ENCODE measurements around the gene TBC1D19. TPM values are rescaled to one million over a fixed set of nuclear protein-coding genes. Genes with fewer than 3 reads are reported as not detected.

The TBC1D19 gene
- total and polyA plus RNA-seq, 2 experiments from 2014 or later, result 7.9 to 21.9 TPM

GRCh38 chr4:26594371-26594770 is 10.5 kb downstream of the TBC1D19 start:
- H4K20me1 ChIP-seq (ENCODE audit: insufficient read depth, poor library complexity, severe bottlenecking), result no peaks in the 10 kb centered on the region
- H3K36me3 ChIP-seq (replicated peaks; ENCODE audit: insufficient read depth, low read depth), result no peaks in the 10 kb centered on the region
- no peaks in the 10 kb centered on the region for H3K27me3 ChIP-seq
- WGBS (ENCODE audit: low lambda C conversion rate, missing lambda C conversion rate), result 72% methylated on average over 5 of the region's 5 CpGs
- H3K79me2 ChIP-seq, result peaks cover 16% of the 10 kb centered on the region
- TF ChIP-seq EZH2phosphoT487 (IDR thresholded peaks at IDR 0.05; ENCODE audit: low read depth, severe bottlenecking, unreplicated experiment), result no peak
- TF ChIP-seq CTCF (IDR thresholded peaks at IDR 0.05; ENCODE audit: poor library complexity), result no peak
- no peak for TF ChIP-seq EZH2 (IDR thresholded peaks at IDR 0.05; ENCODE audit: borderline replicate concordance)
- no peaks in the 10 kb centered on the region for H3K4me1 ChIP-seq (ENCODE audit: insufficient read depth)
- no peaks in the 10 kb centered on the region for H3K9me3 ChIP-seq (ENCODE audit: low read depth)
- no peak overlapping the region for H3K4me2 ChIP-seq
- no peak for DNase-seq (ENCODE audit: low spot score)
- no peak overlapping the region for H3K4me3 ChIP-seq
- H3K9me2 ChIP-seq (replicated peaks; ENCODE audit: insufficient read depth), result no peaks in the 10 kb centered on the region
- H2AFZ ChIP-seq, result no peak overlapping the region
- no peak overlapping the region for H3K27ac ChIP-seq

DNA sequence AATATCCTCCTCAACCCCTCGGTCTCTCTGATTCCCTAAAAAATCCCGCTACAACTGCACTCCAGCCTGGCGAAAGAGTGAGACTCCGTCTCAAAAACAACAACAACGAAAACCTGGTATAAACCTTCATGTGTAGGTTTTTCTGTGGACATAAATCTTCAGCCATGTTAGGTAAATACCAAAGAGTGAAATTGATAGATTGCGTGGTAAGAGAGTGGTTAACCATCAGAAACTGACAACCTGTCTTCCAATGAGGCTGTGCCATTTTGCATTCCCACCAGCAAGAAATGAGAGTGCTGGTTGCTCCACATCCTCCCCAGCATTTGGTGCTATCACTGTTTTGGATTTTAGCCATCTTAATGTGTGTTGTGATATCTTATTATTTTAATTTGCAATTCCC is 10.9 kb downstream of the TBC1D19 start:
- Histone ChIP-seq H3K79me2 (peaks cover 15% of the 10 kb centered on the region), H3K27me3 (no peaks in the 10 kb centered on the region), H2AFZ (no peak overlapping the region), H3K36me3 (replicated peaks; ENCODE audit: insufficient read depth, low read depth) (no peaks in the 10 kb centered on the region), H3K4me2 (no peak overlapping the region), H3K4me1 (ENCODE audit: insufficient read depth) (no peaks in the 10 kb centered on the region), H3K9me3 (ENCODE audit: low read depth) (no peaks in the 10 kb centered on the region), H4K20me1 (ENCODE audit: insufficient read depth, poor library complexity, severe bottlenecking) (no peaks in the 10 kb centered on the region), H3K4me3 (no peak overlapping the region), H3K27ac (no peak overlapping the region), H3K9me2 (replicated peaks; ENCODE audit: insufficient read depth) (no peaks in the 10 kb centered on the region)
- WGBS (ENCODE audit: low lambda C conversion rate, missing lambda C conversion rate), result 97% methylated on average over 6 of the region's 6 CpGs
- no peak for DNase-seq (ENCODE audit: low spot score)
- TF ChIP-seq EZH2phosphoT487 (IDR thresholded peaks at IDR 0.05; ENCODE audit: low read depth, severe bottlenecking, unreplicated experiment), result no peak
- TF ChIP-seq EZH2 (IDR thresholded peaks at IDR 0.05; ENCODE audit: borderline replicate concordance), result no peak
- TF ChIP-seq CTCF (IDR thresholded peaks at IDR 0.05; ENCODE audit: poor library complexity), result no peak

- H3K27ac ChIP-seq, result no peak overlapping the region
- H3K4me2 ChIP-seq, result no peak overlapping the region
- no peaks in the 10 kb centered on the region for H3K27me3 ChIP-seq
- H3K36me3 ChIP-seq (replicated peaks; ENCODE audit: insufficient read depth, low read depth), result no peaks in the 10 kb centered on the region
- no peak overlapping the region for H3K4me3 ChIP-seq
- H3K4me1 ChIP-seq (ENCODE audit: insufficient read depth), result no peaks in the 10 kb centered on the region
- H2AFZ ChIP-seq, result no peak overlapping the region
- no peaks in the 10 kb centered on the region for H3K9me2 ChIP-seq (replicated peaks; ENCODE audit: insufficient read depth)
- WGBS (ENCODE audit: low lambda C conversion rate, missing lambda C conversion rate), result 50% methylated on average over 1 of the region's 1 CpG
- no peaks in the 10 kb centered on the region for H4K20me1 ChIP-seq (ENCODE audit: insufficient read depth, poor library complexity, severe bottlenecking)
- no peaks in the 10 kb centered on the region for H3K9me3 ChIP-seq (ENCODE audit: low read depth)
- H3K79me2 ChIP-seq, result peaks cover 8% of the 10 kb centered on the region
- DNase-seq (ENCODE audit: low spot score), result no peak
- TF ChIP-seq EZH2phosphoT487 (IDR thresholded peaks at IDR 0.05; ENCODE audit: low read depth, severe bottlenecking, unreplicated experiment) (no peak), EZH2 (IDR thresholded peaks at IDR 0.05; ENCODE audit: borderline replicate concordance) (no peak), CTCF (IDR thresholded peaks at IDR 0.05; ENCODE audit: poor library complexity) (no peak)
These were observed 13.0 kb downstream of the TBC1D19 start for GRCh38 chr4:26596843-26597242.

DNA sequence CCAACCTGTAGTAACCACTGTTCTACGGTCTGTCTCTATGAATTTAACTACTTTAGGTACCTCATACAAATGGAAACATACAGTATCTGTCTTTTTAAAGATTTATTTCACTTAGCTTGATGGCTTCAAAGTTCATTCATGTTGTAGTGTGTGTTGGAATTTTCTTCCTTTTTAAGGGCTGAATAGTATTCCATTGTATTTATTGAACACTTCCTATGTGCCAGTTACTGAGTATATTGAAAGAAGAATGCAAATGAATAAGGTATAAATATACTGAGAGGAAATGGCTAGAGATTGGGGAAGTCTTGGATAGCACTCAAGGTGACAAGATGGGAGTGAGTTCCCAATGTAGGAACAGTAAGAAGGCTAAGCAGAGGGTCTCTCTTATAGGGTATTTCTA is 17.3 kb downstream of the TBC1D19 start:
- Histone ChIP-seq H3K4me2 (no peak overlapping the region), H3K27ac (no peak overlapping the region), H4K20me1 (ENCODE audit: insufficient read depth, poor library complexity, severe bottlenecking) (no peaks in the 10 kb centered on the region), H3K4me3 (no peak overlapping the region), H3K9me3 (ENCODE audit: low read depth) (no peaks in the 10 kb centered on the region), H3K9me2 (replicated peaks; ENCODE audit: insufficient read depth) (no peaks in the 10 kb centered on the region), H2AFZ (no peak overlapping the region), H3K79me2 (peaks cover 8% of the 10 kb centered on the region), H3K36me3 (replicated peaks; ENCODE audit: insufficient read depth, low read depth) (no peaks in the 10 kb centered on the region), H3K27me3 (no peaks in the 10 kb centered on the region), H3K4me1 (ENCODE audit: insufficient read depth) (no peaks in the 10 kb centered on the region)
- no peak for DNase-seq (ENCODE audit: low spot score)
- TF ChIP-seq CTCF (IDR thresholded peaks at IDR 0.05; ENCODE audit: poor library complexity), result no peak
- TF ChIP-seq EZH2 (IDR thresholded peaks at IDR 0.05; ENCODE audit: borderline replicate concordance), result no peak
- TF ChIP-seq EZH2phosphoT487 (IDR thresholded peaks at IDR 0.05; ENCODE audit: low read depth, severe bottlenecking, unreplicated experiment), result no peak
- WGBS (ENCODE audit: low lambda C conversion rate, missing lambda C conversion rate), result 97% methylated on average over 1 of the region's 1 CpG

Data from hepatocyte (in vitro differentiated cells).